ENCODE results near the gene OR51B4. TPM values are rescaled to one million over a fixed set of nuclear protein-coding genes. Genes with fewer than 3 reads are reported as not detected.

The OR51B4 gene
- total RNA-seq, 1 donor from 2014 or later: not detected

- intact Hi-C loops (cut with micrococcal nuclease): no loop called here
- H3K4me1 Mint-ChIP-seq: no peaks in the 10 kb centered on the region
- H3K27me3 Mint-ChIP-seq: no peaks in the 10 kb centered on the region
- DNase-seq: no peak
- H3K9me3 Mint-ChIP-seq: no peaks in the 10 kb centered on the region
- no peak overlapping the region for H3K4me3 Mint-ChIP-seq
- no peaks in the 10 kb centered on the region for H3K36me3 Mint-ChIP-seq (ENCODE audit: low read depth)
- H3K27ac Mint-ChIP-seq: no peak overlapping the region
Observed at GRCh38 chr11:5252192-5252918, 49.4 kb downstream of the OR51B4 start.

GRCh38 chr11:5251746-5252145 is 50.0 kb downstream of the OR51B4 start:
- intact Hi-C loops (cut with micrococcal nuclease): no loop called here
- H3K27me3 Mint-ChIP-seq: no peaks in the 10 kb centered on the region
- DNase-seq: no peak
- no peaks in the 10 kb centered on the region for H3K4me1 Mint-ChIP-seq
- H3K9me3 Mint-ChIP-seq: no peaks in the 10 kb centered on the region
- no peak overlapping the region for H3K4me3 Mint-ChIP-seq
- H3K36me3 Mint-ChIP-seq (ENCODE audit: low read depth): no peaks in the 10 kb centered on the region
- H3K27ac Mint-ChIP-seq: no peak overlapping the region

Other genes starting within 250 kb of the OR51B4 start
- gene OR52E2, start 242.3 kb downstream of the OR51B4 start, total RNA-seq: not detected in 2 replicates
- gene OR52E1, start 232.4 kb downstream of the OR51B4 start, total RNA-seq: not detected in 2 replicates
- not detected in 2 replicates for gene OR52A5, start 163.6 kb downstream of the OR51B4 start, total RNA-seq
- gene OR52A1, start 147.2 kb downstream of the OR51B4 start, total RNA-seq: not detected in 2 replicates
- not detected in 2 replicates for gene OR51V1, start 101.3 kb downstream of the OR51B4 start, total RNA-seq
- gene HBB, start 74.9 kb downstream of the OR51B4 start, total RNA-seq: not detected in 2 replicates
- not detected in 2 replicates for gene HBD, start 67.5 kb downstream of the OR51B4 start, total RNA-seq
- not detected in 2 replicates for gene HBG1, start 52.1 kb downstream of the OR51B4 start, total RNA-seq
- gene HBG2, start 47.2 kb downstream of the OR51B4 start, total RNA-seq: not detected in 2 replicates
- not detected in 2 replicates for gene HBE1, start 32.0 kb downstream of the OR51B4 start, total RNA-seq
- gene OR51B2, start 22.4 kb upstream of the OR51B4 start, total RNA-seq: not detected in 2 replicates
- gene OR51B5, start 41.6 kb upstream of the OR51B4 start, total RNA-seq: not detected in 2 replicates
- not detected in 2 replicates for gene OR51B6, start 49.6 kb upstream of the OR51B4 start, total RNA-seq
- not detected in 2 replicates for gene OR51M1, start 81.9 kb upstream of the OR51B4 start, total RNA-seq
- not detected in 2 replicates for gene OR51Q1, start 120.2 kb upstream of the OR51B4 start, total RNA-seq
- not detected in 2 replicates for gene OR51I1, start 139.6 kb upstream of the OR51B4 start, total RNA-seq
- not detected in 2 replicates for gene OR51I2, start 147.4 kb upstream of the OR51B4 start, total RNA-seq
- not detected in 2 replicates for gene OR52D1, start 186.7 kb upstream of the OR51B4 start, total RNA-seq
- gene UBQLN3, start 208.0 kb upstream of the OR51B4 start, total RNA-seq: not detected in 2 replicates
- gene UBQLNL, start 214.8 kb upstream of the OR51B4 start, total RNA-seq: not detected in 2 replicates
- gene OR52H1, start 246.6 kb upstream of the OR51B4 start, total RNA-seq: not detected in 2 replicates